Activated CD8-positive, alpha-beta memory T cell treated with anti-CD3 and anti-CD28 coated beads, Interleukin-2, amount 50 U/mL, for 24 hours (primary cell): Measurements from ENCODE around the gene PSMD3.

ENCODE experiments used
- DNase-seq: peaks from one replicate; pipeline ENCODE4 v3.0.0-alpha.2; 2020; ENCODE audit errors: extremely low read depth

The PSMD3 gene

DNA sequence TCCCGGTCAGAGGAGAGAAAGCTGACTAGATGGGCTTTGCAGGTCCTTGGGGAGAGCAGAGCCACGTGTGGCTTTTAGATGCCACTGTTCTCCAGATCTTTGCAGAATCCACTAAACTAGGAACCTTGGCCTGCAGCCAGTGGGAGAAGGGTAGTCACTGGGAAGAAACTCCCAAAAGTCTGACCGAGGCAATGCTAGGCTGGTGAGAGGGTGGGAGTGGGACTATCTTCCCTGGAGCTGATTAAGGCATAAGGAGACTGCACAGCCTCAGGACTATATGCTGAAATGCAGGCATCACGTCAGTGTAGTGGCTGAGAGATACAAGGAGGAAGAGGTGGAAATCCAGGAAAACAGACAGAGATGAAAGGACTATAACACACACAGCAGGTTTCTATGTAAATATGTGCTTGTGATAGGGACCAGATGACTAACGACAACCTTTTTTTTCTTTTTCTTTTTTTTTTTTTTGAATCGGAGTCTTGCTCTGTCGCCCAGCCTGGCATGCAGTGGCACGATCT lies 20.0 kb upstream of the PSMD3 start:
- no peak for DNase-seq

DNA sequence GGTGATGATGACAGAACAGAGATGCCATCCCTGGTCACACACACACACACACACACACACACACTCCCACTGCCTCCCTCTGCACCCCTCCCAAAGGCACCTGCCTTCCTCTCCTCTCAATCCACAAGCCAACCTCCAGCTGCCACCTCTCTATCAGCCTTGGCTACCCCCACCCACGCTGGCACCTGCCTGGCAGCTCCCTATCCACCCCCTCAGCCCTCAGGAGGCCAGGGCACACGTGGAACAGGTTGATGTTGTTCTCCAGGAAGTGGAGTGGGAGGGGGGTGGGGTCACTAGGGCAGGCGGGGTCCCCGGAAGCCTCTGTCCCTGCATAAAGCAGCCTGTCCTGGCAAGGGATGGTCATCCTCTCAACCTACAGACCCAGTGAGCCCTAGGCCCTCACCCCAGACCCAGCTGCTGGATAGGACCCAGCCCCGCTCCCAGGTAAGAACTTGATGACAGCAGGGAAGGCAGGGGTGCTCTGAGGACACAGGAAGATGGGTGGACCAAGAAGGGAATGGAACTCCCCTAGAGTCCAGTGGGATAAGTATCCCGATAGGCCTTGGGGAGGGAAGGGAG lies 17.9 kb upstream of the PSMD3 start, which contains the start of gene GSDMA:
Gene GSDMA, plus strand, starts transcription at position 363 of the 579 bp plus-strand sequence. CDS start 2,684 bp downstream, outside the sequence.
- no peak for DNase-seq

GRCh38 chr17:39963829-39964228 lies 16.8 kb upstream of the PSMD3 start:
- DNase-seq, result no peak

- no peak for DNase-seq
Measured at GRCh38 chr17:39965017-39965699, 15.4 kb upstream of the PSMD3 start.

GRCh38 chr17:39966771-39967170 lies 13.8 kb upstream of the PSMD3 start:
- DNase-seq, result no peak

GRCh38 chr17:39968761-39969160 lies 11.8 kb upstream of the PSMD3 start:
- no peak for DNase-seq

DNA sequence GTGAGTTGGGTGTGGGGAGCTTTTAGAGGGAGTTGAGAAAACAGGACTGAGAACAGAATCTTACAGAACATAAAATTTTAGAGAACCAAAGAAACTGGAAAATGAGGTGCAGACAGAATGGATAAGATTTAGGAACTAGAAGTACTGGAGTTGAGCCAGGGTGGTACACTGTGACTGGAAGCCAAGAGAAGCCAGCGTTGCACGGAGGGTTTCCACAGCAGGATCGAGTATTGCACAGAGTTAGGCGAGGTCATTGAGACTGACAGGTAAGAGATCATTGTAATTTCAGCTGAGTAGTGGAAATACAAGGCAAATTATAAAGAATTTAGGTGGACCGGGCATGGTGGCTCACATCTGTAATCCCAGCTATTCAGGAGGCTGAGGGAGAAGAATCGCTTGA lies 11.2 kb upstream of the PSMD3 start:
- DNase-seq, result no peak

DNA sequence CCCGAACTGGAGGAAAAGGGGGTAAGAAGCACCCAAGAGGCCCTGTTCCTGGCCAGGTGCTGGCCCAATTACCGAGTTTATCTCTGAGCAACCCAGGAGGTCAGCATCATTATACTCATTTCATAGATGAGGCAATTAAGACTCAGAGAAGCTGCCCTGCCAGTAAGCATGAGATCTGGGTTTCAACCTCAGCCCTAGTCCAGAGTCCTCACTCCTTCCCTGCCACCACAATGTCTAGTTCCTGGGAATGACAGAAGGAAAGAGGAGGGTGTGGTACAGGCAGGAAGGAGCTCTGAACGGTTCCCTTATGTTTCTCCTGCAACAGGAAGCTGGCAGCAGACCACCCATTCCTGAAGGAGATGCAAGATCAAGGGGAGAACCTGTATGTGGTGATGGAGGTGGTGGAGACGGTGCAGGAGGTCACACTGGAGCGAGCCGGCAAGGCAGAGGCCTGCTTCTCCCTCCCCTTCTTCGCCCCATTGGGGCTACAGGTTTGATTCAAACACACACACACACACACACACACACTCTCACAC lies 10.4 kb upstream of the PSMD3 start:
- DNase-seq, result no peak

GRCh38 chr17:39971076-39971603 lies 9.5 kb upstream of the PSMD3 start:
- no peak for DNase-seq

DNA sequence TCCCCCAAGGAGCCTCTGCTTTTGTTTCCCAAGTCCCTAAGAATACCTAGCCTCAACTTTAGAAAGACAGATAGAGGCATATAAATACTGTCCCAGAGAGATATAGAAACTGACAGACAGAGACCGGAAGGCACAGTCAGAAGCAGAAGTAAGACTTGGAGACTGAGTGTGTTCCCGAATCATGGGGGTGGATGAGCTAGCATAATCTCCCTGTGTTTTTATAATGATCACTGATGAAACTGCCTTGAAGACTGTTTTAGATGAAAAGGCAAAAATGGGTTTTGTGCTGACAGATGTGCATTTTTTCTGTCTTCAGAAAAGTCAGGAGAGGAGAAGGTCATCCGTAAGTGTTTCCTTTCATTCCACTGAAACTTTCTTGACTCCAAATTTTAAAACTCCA lies 8.3 kb upstream of the PSMD3 start:
- DNase-seq, result no peak

DNA sequence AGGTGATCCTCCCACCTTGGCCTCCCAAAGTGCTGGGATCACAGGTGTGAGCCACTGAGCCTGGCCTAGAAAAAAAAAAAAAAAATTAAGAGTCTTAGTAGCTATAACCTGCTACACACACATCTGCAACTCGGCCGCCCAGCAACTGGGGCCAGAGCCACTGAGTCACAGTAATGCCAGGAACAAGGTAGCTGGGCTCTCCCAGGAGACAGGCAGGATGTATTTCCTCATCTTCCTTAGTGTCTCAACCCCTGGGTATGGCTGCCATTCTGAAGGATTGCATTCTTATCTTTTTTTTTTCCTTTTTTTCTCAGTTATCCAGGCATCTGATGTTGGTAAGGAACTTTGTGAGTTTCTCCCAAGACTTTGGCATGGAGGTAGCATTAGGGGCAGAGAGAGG lies 7.1 kb upstream of the PSMD3 start:
- no peak for DNase-seq

DNA sequence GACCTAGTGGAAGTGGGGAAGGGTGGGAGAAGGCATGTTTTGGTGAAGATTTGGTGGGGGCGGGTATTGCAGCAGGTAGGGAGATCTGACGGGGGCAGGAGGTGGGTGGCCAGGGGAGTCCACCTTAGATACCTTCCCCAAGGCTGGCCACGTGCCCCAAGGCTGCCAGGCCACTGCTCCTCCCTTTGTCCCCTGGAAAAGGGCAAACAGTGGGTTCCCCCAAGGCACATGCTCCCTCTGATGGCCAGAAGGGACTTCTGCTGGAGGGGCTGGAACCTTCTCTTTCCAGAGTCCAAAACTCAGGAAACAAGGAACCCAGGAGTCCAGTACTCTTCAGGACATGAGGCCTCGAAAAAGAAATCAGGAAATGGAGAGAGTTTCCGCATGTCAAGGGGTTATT lies 6.2 kb upstream of the PSMD3 start:
- DNase-seq, result no peak

DNA sequence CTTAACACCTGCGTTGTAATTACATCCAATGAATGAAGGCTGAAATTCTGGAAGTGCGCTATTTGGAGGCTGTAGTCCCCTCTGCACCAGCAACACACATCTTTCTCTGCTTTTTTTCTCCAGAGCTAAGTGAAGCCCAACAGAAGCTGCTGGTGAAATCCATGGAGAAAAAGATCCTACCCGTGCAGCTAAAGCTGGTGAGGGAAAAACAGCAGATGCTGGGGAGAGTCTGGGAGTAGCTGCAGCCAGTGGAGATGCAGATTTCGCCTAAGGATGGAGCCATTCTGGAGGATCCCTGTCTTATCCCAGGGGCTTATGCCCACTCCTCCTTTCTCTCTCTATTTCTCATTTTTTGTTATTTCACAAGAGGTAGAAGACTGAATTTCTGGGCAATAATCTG lies 4.8 kb upstream of the PSMD3 start:
- DNase-seq, result no peak

DNA sequence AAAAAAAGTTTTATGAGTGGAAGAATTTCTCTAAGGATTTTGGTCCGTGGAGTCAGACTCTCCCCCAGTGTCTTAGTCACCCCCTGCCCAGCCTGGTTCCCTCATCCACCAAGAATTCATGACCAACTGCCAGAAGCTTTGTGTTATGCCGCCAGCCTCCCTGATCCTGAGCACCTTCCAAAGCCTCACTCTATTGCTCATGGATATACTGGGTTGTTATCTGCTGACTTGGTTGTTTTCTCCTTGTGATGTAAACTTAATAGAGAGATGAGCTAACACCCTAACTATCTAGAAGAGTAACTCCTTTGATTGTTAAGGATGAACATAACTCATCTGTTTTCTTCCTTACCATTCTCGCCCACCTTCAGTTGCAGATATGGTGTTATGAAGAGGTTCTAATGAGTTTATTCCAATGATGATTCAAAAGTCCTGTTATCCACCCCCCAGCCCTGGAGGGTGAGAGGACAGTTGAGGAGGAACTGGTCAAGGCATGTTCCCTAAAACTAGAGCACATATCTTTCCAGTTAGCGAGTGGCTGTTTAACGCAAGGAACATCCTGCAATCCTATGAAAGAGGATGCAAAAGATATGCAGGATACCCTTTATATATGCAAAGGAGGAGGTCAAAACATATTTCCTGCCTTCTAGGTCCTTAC lies 1.5 kb upstream of the PSMD3 start:
- no peak for DNase-seq

DNA sequence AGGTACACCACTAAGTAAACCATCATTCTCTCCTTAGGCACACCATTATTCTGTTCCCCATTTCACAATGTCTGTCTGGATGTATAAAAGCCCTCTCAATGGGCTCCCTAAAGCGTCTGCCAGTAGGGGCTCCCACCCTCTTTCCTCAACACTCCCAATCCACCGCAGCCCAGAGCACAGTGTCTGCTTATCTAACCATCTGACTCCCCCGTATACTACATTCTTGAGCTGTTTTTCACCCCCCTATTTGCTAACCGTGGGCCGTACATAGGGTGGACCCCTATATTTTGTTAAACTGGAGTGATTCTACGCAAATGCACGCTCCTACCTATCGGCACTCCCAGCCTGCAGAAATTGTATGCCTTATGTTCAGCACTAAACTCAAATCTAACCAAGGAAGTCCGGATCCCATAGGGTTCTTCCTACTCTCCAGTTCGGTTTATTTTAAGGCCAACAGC lies 685 bp upstream of the PSMD3 start:
- no peak for DNase-seq

- no peak for DNase-seq
Measured at GRCh38 chr17:39981207-39981741, 667 bp downstream of the PSMD3 start.

DNA sequence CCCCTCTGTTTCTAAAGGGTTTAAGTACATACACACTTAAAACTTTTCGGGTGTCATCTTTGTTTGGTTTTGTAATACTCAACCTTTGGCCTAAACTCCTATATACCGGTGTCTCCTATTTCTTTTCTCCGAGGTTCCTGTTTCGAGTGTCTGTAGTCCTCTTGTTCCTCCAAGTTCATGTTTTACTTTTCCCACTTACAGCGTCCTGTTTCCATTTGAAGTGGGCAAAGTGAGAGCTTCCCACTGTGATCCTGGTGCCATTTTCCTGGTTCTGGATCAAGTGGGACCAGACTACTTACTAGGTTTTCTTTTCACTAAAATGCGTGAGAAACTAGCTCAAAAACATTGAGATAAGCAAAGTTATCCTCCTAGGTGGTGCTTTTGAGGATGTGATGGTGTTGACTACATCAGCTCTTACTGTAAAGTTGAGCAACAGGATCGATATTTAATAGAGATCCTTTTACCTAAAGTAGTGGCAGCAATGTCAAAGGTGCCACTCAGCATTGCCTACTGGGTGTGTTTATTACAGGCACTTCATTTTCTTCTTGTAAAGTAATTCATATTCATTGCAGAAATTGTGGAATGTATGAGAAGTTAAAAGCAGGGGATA lies 1.3 kb downstream of the PSMD3 start:
- DNase-seq, result no peak

DNA sequence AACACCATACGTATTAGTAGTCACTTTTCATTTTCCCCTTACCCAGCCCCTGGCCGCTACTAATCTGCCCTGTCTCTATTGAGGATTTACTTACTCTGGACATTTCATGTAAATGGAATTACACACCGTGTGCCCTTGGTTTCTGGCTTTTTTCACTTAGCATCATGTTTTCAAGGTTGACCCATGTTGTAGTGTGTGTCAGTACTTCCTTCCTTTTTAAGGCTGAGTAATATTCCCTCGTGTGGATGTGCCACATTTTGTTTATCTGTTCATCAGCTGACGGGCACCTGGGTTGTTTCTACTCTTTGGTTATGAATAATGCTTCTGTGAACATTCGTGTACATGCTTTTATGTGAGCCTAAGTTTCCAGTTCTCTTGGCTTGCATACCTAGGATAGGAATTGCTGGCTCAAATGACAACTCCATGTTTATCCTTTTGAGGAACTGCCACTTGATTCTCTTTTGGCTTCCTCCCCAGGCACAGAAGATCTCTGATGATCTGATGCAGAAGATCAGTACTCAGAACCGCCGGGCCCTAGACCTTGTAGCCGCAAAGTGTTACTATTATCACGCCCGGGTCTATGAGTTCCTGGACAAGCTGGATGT lies 7.7 kb downstream of the PSMD3 start:
- no peak for DNase-seq

GRCh38 chr17:39994448-39994847 lies 13.8 kb downstream of the PSMD3 start:
- no peak for DNase-seq

- no peak for DNase-seq
Measured at GRCh38 chr17:39995438-39995837, 14.8 kb downstream of the PSMD3 start.

- DNase-seq, result no peak
Measured at GRCh38 chr17:39996162-39996561, 15.6 kb downstream of the PSMD3 start.
